Measurements from ENCODE around the gene DAZ4.
"Not testable (repeated sequence)": the region's sequence is repeated elsewhere in the genome, so short reads cannot be mapped to it uniquely, and the experiment has no call there.

DAZ4 gene

DNA sequence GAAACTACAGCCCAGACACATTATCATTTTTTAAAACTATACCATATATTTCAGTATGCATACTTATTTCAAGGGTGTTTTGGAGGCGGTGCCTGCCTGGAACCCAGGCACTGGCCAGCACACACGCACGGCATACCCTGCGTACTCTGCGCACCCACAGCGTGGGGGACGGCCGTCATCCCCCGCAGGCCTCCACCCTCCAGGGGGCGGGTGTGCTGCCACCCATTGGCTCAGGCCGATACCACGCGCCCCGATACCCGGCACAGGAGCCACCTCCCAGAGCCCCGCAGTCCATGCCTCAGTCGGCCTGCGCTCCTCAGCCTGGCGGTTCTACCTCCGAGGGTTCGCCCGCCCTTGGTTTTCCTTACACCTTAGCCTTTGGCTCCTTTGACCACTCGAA is at the start of gene DAZ4:
DAZ4 (plus strand) TSS at position 301 of the 400 bp plus-strand sequence. CDS start 208 bp downstream, outside the sequence.
- not testable (repeated sequence) for DNase-seq

GRCh38 chrY:24813293-24813692 is 20.4 kb upstream of the DAZ4 start, which contains the start of gene DAZ3:
TSS of gene DAZ3 (minus strand) at chrY:24813393. CDS start at chrY:24813185, 208 bp downstream.
- DNase-seq: not testable (repeated sequence)

DNA sequence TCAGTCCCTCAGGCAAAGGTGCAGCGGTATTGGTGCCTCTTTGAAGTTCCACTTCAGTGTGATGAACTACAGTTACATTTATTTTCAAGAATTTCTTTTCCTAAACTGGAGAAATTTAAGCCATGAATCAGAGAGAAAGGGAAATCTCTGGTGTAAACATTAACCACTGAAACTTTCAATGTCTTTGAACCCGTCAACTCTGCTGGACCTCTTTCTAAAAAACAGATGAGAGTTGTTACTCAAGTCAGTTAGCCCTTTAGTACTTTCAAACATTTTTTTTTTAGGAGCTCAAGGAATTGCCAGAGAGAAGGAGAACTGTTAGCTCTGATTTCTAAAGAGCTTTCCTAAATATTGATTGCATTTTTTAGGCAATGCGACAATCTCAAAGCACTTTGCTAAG is 11.9 kb upstream of the DAZ4 start:
- not testable (repeated sequence) for DNase-seq

DNA sequence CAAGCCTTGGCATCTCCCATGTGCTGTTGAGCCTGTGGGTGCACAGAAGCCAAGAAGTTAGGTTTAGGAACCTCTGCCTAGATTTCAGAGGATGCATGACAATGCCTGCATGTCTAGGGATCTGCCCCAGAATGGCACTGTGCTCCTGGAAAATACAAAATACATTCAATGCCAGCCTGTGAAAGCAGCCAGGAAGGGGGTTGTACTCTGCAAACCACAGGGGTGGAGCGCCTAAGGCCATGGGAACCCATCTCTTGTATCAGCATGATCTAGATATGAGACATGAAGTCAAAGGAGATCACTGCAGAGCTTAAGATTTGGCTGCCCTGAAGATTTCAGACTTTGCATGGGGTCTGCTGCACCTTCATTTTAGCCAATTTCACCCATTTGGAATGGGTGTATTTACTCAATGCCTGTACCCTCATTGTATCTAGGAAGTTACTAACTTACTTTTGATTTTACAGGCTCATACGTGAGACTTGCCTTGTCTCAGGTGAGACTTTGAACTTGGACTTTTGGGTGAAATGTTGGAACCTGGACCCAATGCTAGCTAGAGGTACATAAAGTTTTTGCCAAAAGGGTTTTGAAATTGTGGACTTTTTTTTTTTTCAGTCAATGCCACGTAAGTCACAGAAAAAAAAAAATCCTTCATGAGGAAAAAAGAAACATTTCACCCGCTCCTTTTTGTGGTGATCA is 9.4 kb upstream of the DAZ4 start:
- DNase-seq: not testable (repeated sequence)

DNA sequence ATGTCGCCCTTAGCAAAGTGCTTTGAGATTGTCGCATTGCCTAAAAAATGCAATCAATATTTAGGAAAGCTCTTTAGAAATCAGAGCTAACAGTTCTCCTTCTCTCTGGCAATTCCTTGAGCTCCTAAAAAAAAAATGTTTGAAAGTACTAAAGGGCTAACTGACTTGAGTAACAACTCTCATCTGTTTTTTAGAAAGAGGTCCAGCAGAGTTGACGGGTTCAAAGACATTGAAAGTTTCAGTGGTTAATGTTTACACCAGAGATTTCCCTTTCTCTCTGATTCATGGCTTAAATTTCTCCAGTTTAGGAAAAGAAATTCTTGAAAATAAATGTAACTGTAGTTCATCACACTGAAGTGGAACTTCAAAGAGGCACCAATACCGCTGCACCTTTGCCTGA is 8.7 kb upstream of the DAZ4 start:
- not testable (repeated sequence) for DNase-seq

Data from NCI-H1105 (cell line).